Ovary (tissue), 3 donors: Measurements from ENCODE around the gene CLTC.

Source experiments
- POLR2A ChIP-seq: fragments of 450-650 bp; IDR thresholded peaks from one replicate; pipeline ENCODE4 v1.6.1; 2017; ENCODE audit warnings: antibody characterized with exemption, mild to moderate bottlenecking, moderate library complexity
- TF ChIP-seq, protein P1 (sequence below), 3 donors: fragments of 450-650 bp in 2 of 3; fragments of 200-600 bp in 1 of 3; IDR thresholded peaks; one replicate each; pipeline versions ENCODE4 v1.5.1 to v1.8.0; 2016 to 2022; ENCODE audit warnings: antibody characterized with exemption in 3 of 3, mild to moderate bottlenecking in 1 of 3
- donor health status: DM: no; HTN: no; CAD: no.

DNA sequence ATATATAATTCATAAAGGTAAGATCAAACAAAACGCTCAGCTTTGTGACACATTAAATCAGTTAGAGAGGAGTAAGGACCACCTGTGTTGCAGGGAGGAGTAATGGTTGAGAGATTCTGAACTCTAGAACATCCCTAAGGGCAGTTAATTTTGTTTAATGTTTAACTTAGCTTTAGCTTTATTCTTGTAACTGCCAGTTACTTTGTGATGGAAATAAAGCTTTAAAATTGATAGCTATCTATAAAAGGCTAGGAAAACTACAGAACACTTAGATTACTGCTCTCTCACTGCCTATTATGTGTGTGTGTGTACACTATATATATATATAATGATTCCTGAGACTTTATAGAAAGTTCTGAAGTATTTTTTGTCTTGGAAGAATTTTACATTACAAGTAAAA lies 49.7 kb downstream of the CLTC start:
- no peak for TF ChIP-seq POLR2A
- TF ChIP-seq, protein P1, sequence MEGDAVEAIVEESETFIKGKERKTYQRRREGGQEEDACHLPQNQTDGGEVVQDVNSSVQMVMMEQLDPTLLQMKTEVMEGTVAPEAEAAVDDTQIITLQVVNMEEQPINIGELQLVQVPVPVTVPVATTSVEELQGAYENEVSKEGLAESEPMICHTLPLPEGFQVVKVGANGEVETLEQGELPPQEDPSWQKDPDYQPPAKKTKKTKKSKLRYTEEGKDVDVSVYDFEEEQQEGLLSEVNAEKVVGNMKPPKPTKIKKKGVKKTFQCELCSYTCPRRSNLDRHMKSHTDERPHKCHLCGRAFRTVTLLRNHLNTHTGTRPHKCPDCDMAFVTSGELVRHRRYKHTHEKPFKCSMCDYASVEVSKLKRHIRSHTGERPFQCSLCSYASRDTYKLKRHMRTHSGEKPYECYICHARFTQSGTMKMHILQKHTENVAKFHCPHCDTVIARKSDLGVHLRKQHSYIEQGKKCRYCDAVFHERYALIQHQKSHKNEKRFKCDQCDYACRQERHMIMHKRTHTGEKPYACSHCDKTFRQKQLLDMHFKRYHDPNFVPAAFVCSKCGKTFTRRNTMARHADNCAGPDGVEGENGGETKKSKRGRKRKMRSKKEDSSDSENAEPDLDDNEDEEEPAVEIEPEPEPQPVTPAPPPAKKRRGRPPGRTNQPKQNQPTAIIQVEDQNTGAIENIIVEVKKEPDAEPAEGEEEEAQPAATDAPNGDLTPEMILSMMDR (IDR thresholded peaks at IDR 0.05) = no peak
